ENCODE results near the gene GARIN5B.

Gene GARIN5B

DNA sequence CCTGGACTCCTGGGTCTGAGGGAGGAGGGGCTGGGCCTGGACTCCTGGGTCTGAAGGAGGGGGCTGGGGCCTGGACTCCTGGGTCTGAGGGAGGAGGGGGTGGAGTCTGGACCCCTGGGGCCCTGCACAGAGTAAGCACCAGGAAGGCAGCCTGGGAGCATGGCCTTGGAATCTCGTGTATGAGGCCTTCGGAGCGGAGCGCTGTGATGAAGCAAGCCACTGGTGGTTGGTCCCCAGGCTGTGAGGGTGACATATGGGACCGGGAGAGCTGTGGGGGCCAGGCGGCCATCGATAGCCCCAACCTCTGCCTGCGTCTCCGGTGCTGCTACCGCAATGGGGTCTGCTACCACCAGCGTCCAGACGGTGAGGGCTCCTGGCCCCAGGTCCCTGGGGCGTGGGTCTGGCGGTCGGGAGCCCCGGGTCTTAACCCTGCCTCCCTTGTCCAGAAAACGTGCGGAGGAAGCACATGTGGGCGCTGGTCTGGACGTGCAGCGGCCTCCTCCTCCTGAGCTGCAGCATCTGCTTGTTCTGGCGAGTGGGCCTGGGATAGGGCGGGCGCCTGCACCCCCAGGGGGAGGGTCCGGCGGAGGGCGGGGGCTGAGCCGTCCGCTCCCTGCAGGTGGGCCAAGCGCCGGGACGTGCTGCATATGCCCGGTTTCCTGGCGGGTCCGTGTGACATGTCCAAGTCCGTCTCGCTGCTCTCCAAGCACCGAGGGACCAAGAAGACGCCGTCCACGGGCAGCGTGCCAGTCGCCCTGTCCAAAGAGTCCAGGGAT is 14.5 kb upstream of the GARIN5B start:
- Histone ChIP-seq H3K9ac (no peak overlapping the region), H3K4me3 (ENCODE audit: low read depth, low read length) (no peak overlapping the region), H3K27ac (no peak overlapping the region), H3K4me1 (no peaks in the 10 kb centered on the region), H3K4me2 (ENCODE audit: low read length) (no peak overlapping the region), H3K36me3 (ENCODE audit: control insufficient read depth, insufficient read depth, low read length) (no peaks in the 10 kb centered on the region), H2AFZ (no peak overlapping the region), H3K79me2 (no peaks in the 10 kb centered on the region), H3K9me3 (ENCODE audit: control insufficient read depth, low read length) (no peaks in the 10 kb centered on the region), H3K27me3 (ENCODE audit: control insufficient read depth, insufficient read depth, low read length) (no peaks in the 10 kb centered on the region)
- TF ChIP-seq, protein P1, sequence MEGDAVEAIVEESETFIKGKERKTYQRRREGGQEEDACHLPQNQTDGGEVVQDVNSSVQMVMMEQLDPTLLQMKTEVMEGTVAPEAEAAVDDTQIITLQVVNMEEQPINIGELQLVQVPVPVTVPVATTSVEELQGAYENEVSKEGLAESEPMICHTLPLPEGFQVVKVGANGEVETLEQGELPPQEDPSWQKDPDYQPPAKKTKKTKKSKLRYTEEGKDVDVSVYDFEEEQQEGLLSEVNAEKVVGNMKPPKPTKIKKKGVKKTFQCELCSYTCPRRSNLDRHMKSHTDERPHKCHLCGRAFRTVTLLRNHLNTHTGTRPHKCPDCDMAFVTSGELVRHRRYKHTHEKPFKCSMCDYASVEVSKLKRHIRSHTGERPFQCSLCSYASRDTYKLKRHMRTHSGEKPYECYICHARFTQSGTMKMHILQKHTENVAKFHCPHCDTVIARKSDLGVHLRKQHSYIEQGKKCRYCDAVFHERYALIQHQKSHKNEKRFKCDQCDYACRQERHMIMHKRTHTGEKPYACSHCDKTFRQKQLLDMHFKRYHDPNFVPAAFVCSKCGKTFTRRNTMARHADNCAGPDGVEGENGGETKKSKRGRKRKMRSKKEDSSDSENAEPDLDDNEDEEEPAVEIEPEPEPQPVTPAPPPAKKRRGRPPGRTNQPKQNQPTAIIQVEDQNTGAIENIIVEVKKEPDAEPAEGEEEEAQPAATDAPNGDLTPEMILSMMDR (IDR thresholded peaks at IDR 0.05) = no peak

GRCh38 chr19:55376241-55376933 is 13.3 kb upstream of the GARIN5B start, which contains the start of gene TMEM190:
Gene TMEM190, plus strand, starts transcription at chr19:55376826. Its CDS starts 28 bp downstream, at chr19:55376854.
- H2AFZ ChIP-seq = no peak within 1 kb of the TSS
- TF ChIP-seq, protein P1 (IDR thresholded peaks at IDR 0.05) = no peak
- H3K4me2 ChIP-seq (ENCODE audit: low read length) = no peak within 1 kb of the TSS
- H3K4me3 ChIP-seq (ENCODE audit: low read depth, low read length) = no peak within 1 kb of the TSS
- H3K36me3 ChIP-seq (ENCODE audit: control insufficient read depth, insufficient read depth, low read length) = no peaks in the 10 kb centered on the region
- no peak within 1 kb of the TSS for H3K27ac ChIP-seq
- H3K27me3 ChIP-seq (ENCODE audit: control insufficient read depth, insufficient read depth, low read length) = no peaks in the 10 kb centered on the region
- H3K4me1 ChIP-seq = no peaks in the 10 kb centered on the region
- H3K9me3 ChIP-seq (ENCODE audit: control insufficient read depth, low read length) = no peaks in the 10 kb centered on the region
- H3K9ac ChIP-seq = no peak within 1 kb of the TSS
- no peaks in the 10 kb centered on the region for H3K79me2 ChIP-seq

DNA sequence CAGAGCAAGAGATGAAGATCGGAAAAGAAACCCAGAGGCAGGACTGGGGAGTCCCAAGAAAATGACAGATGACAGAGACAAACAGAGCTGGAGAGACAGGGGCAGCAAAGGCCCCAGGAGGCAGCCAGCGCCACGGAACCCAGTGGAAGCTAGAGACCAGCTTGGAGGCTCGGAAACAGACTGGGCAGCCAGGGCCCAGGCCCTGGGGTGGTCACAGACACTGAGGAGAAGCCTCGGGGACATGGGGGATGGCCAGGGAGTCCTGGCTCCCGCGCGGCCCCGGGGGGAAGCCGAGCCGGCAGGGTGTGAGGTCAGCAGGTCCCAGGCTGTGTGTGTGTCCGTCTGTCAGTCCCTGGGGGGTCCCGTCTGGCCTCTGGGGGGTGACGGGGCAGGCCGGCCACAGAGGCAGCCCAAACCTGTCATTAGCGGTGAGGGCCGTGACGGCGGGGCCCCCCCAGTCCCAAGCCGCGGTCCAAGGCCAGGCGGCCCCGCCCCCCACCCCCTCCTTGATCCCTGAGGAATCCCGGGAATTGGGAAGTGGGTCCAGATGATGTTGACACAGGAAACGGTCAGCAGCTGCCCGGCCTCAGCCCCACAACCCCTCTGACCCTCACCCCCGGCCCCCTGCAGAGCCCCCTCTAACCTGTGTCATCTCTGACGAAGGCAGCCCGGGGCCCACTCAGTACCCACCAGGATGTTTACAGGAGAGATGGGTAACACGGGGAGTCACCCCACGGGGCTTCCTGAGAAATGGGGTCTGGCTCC is 11.1 kb upstream of the GARIN5B start:
- Histone ChIP-seq H3K4me2 (ENCODE audit: low read length) (no peak overlapping the region), H3K9ac (no peak overlapping the region), H3K27me3 (ENCODE audit: control insufficient read depth, insufficient read depth, low read length) (peaks cover 6% of the 10 kb centered on the region), H2AFZ (no peak overlapping the region), H3K79me2 (no peaks in the 10 kb centered on the region), H3K36me3 (ENCODE audit: control insufficient read depth, insufficient read depth, low read length) (no peaks in the 10 kb centered on the region), H3K4me3 (ENCODE audit: low read depth, low read length) (no peak overlapping the region), H3K9me3 (ENCODE audit: control insufficient read depth, low read length) (no peaks in the 10 kb centered on the region), H3K4me1 (no peaks in the 10 kb centered on the region), H3K27ac (no peak overlapping the region)
- TF ChIP-seq, protein P1 (IDR thresholded peaks at IDR 0.05) = no peak

DNA sequence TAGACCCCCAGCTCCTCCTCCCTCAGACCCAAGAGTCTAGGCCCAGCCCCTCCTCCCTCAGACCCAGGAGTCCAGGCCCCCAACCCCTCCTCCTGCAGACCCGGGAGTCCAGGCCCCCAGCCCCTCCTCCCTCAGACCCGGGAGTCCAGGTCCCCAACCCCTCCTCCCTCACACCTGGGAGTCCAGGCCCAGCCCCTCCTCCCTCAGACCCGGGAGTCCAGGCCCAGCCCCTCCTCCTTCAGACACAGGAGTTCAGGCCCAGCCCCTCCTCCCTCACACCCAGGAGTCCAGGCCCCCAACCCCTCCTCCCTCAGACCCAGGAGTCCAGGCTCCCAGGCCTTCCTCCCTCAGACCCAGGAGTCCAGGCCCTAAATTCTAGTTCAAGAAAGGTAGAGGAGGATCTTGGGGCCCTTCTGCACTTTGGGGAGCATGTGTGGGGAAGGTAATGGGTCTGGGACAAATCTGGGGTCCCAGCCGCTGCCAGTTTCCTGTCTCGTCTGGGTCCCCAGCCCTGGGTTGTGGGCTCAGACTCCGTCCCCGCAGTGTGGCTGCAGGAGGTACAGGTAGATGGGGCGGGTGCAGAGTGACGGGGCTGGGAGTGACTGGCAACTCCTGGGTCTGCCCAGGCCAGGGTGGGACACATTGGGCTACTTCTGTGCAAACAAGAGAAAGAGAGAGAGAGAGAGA is 10.4 kb upstream of the GARIN5B start:
- no peak overlapping the region for H3K4me2 ChIP-seq (ENCODE audit: low read length)
- no peaks in the 10 kb centered on the region for H3K79me2 ChIP-seq
- peaks cover 10% of the 10 kb centered on the region for H3K27me3 ChIP-seq (ENCODE audit: control insufficient read depth, insufficient read depth, low read length)
- H3K4me3 ChIP-seq (ENCODE audit: low read depth, low read length) = no peak overlapping the region
- no peaks in the 10 kb centered on the region for H3K36me3 ChIP-seq (ENCODE audit: control insufficient read depth, insufficient read depth, low read length)
- TF ChIP-seq, protein P1 (IDR thresholded peaks at IDR 0.05) = no peak
- no peak overlapping the region for H3K27ac ChIP-seq
- H3K9ac ChIP-seq = no peak overlapping the region
- no peaks in the 10 kb centered on the region for H3K9me3 ChIP-seq (ENCODE audit: control insufficient read depth, low read length)
- H2AFZ ChIP-seq = no peak overlapping the region
- H3K4me1 ChIP-seq = no peaks in the 10 kb centered on the region
